HG03558 (cell line): Measurements from ENCODE around the gene TEX36.
"Not testable (repeated sequence)": the region's sequence is repeated elsewhere in the genome, so short reads cannot be mapped to it uniquely, and the experiment has no call there.

Source experiments
- ATAC-seq: cut with Tn5 transposase; IDR thresholded peaks from one replicate; pipeline ENCODE4 v1.9.1; 2021; ENCODE audit warnings: moderate number of reproducible peaks; ENCODE audit not compliant: unreplicated experiment; ENCODE audit errors: extremely low read depth

The TEX36 gene

DNA sequence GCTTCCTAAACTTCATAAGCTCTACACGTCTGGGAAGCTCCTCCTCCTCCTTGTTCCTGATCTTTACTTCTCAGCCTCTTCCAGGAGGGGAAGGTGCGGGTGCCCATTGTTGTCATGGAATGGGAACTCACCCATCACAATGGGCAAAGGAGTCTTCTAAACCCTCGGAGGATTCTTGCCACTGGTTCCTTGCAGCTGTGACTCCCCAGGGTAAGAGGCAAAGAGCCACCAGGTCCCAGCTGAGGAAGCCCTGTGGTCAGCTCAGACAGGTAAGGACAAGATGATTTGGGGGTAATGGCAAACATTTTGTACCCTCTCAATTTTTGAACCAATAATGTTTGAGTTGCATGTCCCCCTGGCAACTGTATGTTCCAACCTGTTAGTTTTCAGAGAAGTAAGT is at the start of gene TEX36:
TSS of gene TEX36 (minus strand) at position 101 of the 400 bp plus-strand sequence. CDS start 174 bp downstream, outside the sequence.
- ATAC-seq = no peak

DNA sequence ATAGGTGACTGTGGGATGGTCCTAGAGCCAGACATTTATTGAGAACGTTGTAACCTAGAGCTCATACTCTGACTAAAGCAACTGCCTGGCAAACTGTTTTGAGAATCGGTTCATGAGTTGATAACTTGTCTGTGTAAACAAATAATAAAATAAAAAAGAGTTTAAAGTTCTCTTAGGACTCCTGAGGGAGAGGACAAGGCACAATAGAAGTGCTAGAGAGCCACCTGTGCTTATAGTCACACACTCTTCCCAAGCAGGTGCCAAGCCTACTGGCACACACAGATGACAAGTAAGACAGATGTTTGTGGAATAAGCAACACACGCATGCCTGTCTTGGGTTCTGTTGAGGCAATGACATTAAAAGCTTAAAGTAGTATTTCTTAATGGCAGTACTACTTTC is 44.5 kb upstream of the TEX36 start:
- no peak for ATAC-seq

DNA sequence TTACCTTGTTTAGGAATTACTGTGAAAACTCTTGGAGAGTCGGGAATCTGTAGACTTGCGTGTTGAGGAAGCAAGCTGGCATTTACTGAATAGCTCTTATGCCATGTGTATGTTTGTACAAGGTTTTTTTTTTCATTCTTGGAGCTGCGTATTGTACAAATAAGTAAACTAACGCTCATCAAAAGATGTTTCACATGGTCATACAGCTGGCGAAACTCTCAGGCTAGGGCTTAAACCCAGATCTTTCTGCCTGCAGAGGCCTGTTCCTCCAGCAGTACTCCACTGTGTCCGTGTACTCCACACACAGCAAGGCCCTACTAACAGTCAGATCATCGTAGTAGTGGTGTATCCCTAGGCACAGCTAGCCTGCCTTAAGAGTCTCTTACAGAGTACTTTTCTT is 44.0 kb upstream of the TEX36 start:
- ATAC-seq = no peak

DNA sequence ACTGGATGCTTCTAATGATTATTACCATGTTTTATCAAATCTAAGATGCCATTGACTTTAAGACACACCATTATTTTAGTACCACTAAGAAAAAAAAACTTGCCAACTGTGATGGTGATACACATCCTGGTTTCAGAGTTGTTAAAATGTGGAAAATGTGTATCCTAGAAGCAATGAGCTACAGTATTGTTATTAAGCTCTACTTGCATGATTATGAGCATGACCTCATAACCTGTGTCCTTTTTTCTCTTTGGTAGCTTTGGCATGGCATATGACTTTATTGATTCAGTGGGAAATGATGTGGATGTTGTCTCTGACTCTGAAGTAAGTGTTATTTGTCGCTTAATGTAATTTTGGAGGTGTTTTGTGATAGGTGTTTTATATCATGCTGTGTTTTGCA is 39.8 kb upstream of the TEX36 start:
- ATAC-seq = no peak

- no peak for ATAC-seq
Observed at GRCh38 chr10:125721035-125721434, 38.1 kb upstream of the TEX36 start.

GRCh38 chr10:125720002-125720382 is 37.0 kb upstream of the TEX36 start:
- ATAC-seq = no peak

DNA sequence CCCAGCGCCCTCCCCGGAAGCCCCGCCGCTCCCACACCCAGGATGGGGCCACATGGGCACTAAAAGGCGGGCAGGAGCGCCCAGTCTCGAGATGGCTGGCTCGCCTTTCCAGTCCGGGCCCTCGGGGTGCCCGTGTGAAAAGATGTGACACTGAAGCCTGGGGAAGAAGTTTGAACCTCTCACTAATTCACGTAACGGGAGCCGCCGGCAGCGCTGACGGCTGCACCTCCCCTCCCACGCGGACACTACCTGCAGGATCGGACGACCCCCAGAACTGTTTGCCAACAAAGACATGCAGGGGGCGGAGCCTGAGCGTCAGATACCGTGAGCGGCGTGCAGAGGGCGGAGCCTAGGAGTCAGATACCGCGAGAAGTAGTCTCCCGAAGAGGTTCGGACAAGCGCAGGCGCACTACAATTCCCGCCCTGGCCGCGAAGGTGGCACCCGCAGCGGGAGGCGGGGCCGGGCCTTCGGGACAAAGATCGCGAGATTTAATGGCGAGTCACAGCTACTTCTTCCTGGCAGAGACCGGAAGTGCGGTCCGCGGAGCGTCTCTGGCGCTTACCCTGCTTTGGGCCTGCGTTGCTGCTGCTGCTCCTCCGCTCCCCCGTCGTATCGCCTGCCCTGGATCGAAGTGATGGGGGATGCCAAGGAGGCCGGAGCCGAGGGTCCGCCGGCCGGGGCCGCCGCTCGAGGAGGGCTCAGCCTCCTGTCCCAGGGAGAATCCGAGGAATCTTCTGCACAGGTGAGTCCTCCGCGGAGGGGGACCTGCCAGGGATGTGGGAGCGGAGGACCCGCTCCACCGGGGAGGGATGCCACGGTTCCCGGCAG is 36.4 kb upstream of the TEX36 start, which contains the start of gene EDRF1:
TSS of gene EDRF1 (plus strand) at position 537 of the 829 bp plus-strand sequence. CDS start at position 636, 99 bp downstream.
- peak; percentile 89 for ATAC-seq

DNA sequence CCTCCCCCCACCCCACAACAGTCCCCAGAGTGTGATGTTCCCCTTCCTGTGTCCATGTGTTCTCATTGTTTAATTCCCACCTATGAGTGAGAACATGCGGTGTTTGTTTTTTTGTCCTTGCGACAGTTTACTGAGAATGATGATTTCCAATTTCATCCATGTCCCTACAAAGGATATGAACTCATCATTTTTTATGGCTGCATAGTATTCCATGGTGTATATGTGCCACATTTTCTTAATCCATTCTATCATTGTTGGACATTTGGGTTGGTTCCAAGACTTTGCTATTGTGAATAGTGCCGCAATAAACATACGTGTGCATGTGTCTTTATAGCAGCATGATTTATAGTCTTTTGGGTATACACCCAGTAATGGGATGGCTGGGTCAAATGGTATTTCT is 31.8 kb upstream of the TEX36 start:
- not testable (repeated sequence) for ATAC-seq

DNA sequence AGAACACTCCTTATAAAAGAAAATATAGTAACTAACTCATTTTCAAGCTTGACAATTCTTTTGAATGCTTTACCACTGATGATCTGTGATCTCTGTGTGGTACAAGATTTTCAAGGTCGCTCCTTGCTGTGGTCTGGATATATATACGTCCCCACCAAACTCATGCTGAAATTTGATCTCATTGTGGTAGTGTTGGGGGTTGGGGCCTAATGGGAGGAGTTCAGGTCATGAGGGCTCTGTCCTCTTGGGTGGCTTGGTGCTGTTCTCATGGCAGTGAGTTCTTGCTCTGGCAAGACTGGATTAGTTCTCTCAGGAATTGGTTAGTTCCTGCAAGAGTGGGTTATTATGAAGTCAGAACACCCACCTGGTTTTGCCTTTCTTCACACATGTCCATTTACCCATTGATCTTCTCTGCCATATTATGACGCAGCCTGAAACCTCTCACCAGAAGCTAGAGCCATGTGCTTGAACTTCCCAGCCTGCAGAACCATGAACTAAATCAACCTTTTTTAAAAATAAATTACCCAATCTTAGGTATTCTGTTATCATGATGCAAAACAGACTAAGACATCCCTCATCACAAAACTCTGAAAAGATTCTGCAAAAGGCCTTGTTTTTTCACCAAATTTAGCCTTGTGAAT is 28.3 kb upstream of the TEX36 start:
- no peak for ATAC-seq

DNA sequence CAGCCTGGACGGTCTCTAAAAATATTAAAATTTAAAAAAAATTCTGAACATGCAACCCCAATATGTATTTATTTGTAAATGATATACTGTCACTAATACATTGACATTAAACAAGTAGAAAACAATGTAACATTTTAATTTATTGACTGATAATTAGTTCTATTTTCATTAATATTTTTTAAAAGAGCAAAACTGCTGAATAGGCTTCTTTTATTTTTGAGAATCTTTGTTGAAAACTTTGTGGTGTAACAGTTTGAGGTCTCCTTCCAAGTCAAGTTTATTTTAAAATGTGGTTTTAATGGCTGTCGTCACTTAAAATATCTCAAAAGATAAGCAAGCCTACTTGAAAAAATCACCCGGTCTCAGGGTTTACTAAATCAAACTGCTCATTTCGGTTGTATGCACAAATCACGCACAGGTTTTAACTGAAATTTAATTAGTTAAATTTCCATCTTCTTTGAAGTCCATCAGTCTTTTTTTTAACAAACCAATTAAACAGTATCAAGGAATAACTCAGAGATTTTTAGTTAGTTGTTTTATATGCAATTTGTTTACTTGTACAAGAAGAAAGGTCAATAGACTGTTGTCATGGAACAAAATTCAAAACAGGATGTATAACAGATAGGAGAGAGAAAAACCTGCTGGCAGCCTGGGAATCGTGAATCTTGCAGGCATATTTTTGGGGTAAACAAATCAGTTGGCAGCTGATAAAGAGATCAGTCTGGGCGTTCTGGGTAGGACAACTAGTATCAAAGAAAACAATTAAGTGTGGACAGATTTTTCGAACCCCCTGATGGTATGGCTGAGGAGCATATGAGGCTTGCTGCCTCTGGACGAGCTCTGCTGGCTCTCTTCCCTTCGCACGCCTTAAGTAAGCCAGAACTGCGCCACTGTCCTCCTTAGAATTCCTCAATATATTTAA is 26.9 kb upstream of the TEX36 start:
- ATAC-seq = no peak

- no peak for ATAC-seq
Observed at GRCh38 chr10:125708971-125709503, 26.1 kb upstream of the TEX36 start.

GRCh38 chr10:125707541-125708468 is 24.8 kb upstream of the TEX36 start:
- no peak for ATAC-seq

DNA sequence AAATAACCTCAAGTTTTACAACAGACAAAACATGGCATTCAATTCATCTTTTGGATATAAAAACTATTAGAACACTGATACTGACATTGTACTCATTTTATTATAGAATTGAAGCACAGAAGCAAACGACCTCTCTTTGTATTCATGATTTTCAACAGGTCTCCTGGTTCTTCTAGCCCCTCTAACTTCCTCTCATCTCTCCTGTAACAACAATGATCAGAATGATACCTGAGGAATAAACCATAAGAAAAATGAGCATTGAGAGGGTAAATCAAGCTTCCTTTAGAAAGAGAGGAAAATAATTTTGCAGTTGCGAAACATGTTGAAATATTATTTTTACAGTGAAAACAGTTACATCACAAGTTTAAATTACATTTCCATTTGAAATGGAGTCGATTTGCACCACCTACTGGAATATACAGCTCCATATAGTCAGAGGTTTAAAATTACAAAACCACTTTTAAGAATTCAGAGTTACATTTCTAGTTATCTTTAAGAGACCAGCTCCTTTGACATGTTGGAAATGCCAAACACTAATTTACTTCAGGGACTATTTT is 17.5 kb upstream of the TEX36 start:
- no peak for ATAC-seq

- ATAC-seq = no peak
Observed at GRCh38 chr10:125699562-125700143, 16.7 kb upstream of the TEX36 start.

- ATAC-seq = no peak
Observed at GRCh38 chr10:125698481-125698998, 15.6 kb upstream of the TEX36 start.

- not testable (repeated sequence) for ATAC-seq
Observed at GRCh38 chr10:125696884-125697283, 13.9 kb upstream of the TEX36 start.

DNA sequence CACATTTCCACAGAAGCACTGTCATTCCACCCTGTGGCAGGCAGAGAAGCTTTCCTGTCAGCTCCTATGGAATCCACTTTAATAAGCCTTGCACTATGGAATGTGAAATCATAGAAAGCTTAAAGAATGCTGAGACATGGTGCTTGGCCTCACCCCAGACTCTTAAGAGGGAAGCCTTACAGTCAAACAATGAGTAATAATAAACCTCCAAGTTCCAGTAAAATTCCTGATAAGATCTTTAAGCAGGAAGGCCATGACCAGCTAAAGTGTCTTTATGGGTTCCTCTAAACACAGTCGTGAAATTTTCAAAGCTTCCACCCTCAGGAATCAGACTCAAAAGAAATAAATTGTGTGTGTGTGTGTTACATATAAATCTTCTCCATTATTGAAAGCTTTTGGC is 11.9 kb upstream of the TEX36 start:
- ATAC-seq = no peak

GRCh38 chr10:125693524-125693847 is 10.5 kb upstream of the TEX36 start:
- no peak for ATAC-seq
